Endothelial cell of umbilical vein (primary cell): ENCODE data around the gene PROM1. TPM values are rescaled to one million over a fixed set of nuclear protein-coding genes. Genes with fewer than 3 reads are reported as not detected.

ENCODE experiments used
- BruUV-seq: library from RNA; stranded (reverse); fragments of 400-500 nt; replicated peaks from 2 replicates; lab custom pipeline; 2021; lab: Mats Ljungman, UMichigan
- CTCF ChIA-PET: fragments of 300-600, 350-600 bp; sonication (Branson Sonifier 250); formaldehyde crosslinking; loops from one replicate; lab custom pipeline; 2021; ENCODE audit warnings: antibody characterized with exemption, inconsistent platforms; lab: Charles Lee
- POLR2A ChIA-PET: fragments of 300-600, 350-600 bp; sonication (Branson Sonifier 250); formaldehyde crosslinking; loops from one replicate; lab custom pipeline; 2021; ENCODE audit warnings: antibody characterized with exemption, inconsistent platforms; lab: Charles Lee
- DNase-seq: peaks from one replicate; pipeline ENCODE4 v3.0.0-alpha.2; 2011; ENCODE audit warnings: low read depth, low spot score
- FAIRE-seq: peaks from 2 replicates; lab custom pipeline; 2011; peaks lifted over from hg19 to GRCh38; lab: Jason Lieb, UNC
- H2AFZ ChIP-seq: 2 replicates; pipeline ENCODE4 v1.6.0; 2012; ENCODE audit warnings: low read depth, low read length, control low read depth, inconsistent platforms
- H3K27ac ChIP-seq: 2 replicates; pipeline ENCODE4 v1.5.1; 2011; ENCODE audit warnings: low read depth, mild to moderate bottlenecking, control low read depth, low read length, moderate library complexity; ENCODE audit not compliant: insufficient read depth
- H3K27me3 ChIP-seq, 2 experiments: 2 replicates each; pipeline versions ENCODE4 v1.6.0 to v1.6.1; 2011; ENCODE audit warnings: low read length in 2 of 2, mixed read lengths in 1 of 2; ENCODE audit not compliant: control insufficient read depth in 2 of 2, insufficient read depth in 2 of 2
- H3K36me3 ChIP-seq, 2 experiments: 2 replicates in 1 of 2; 3 replicates in 1 of 2; pipeline ENCODE4 v1.5.1; 2011; ENCODE audit warnings: low read length in 2 of 2, mild to moderate bottlenecking in 1 of 2, moderate library complexity in 1 of 2; ENCODE audit not compliant: control insufficient read depth in 2 of 2, insufficient read depth in 2 of 2; ENCODE audit errors: extremely low read depth in 1 of 2
- H3K4me1 ChIP-seq: 3 replicates; pipeline ENCODE4 v1.5.1; 2011; ENCODE audit warnings: mild to moderate bottlenecking, low read length; ENCODE audit not compliant: control insufficient read depth, insufficient read depth; ENCODE audit errors: extremely low read depth
- H3K4me2 ChIP-seq: 2 replicates; pipeline ENCODE4 v1.6.1; 2011; ENCODE audit warnings: low read length, control low read depth, mixed read lengths; ENCODE audit not compliant: insufficient read depth
- H3K4me3 ChIP-seq, 3 experiments: fragments of 200-600 bp in 1 of 3; sonication (generic), shearing (Covaris generic) in 1 of 3; replicated peaks in 1 of 3; 2 replicates each; pipeline ENCODE4 v1.5.1; 2011 to 2016; ENCODE audit warnings: control low read depth in 3 of 3, low read length in 3 of 3, mild to moderate bottlenecking in 2 of 3, inconsistent platforms in 1 of 3, low read depth in 1 of 3, moderate library complexity in 1 of 3; ENCODE audit not compliant: insufficient read depth in 1 of 3
- H3K79me2 ChIP-seq: 2 replicates; pipeline ENCODE4 v1.6.0; 2012; ENCODE audit warnings: low read length, inconsistent platforms; ENCODE audit not compliant: control insufficient read depth, insufficient read depth
- H3K9ac ChIP-seq: replicated peaks from 2 replicates; pipeline ENCODE3; 2011; ENCODE audit warnings: low read length, control low read depth; ENCODE audit not compliant: insufficient read depth; ENCODE audit errors: extremely low read depth
- H3K9me1 ChIP-seq: replicated peaks from 3 replicates; pipeline ENCODE4 v1.6.0; 2011; ENCODE audit warnings: mild to moderate bottlenecking, low read length; ENCODE audit not compliant: control insufficient read depth, insufficient read depth; ENCODE audit errors: extremely low read depth
- H3K9me3 ChIP-seq: replicated peaks from 2 replicates; pipeline ENCODE4 v1.5.1; 2012; ENCODE audit warnings: low read length, inconsistent platforms; ENCODE audit not compliant: control insufficient read depth, insufficient read depth
- H4K20me1 ChIP-seq: replicated peaks from 2 replicates; pipeline ENCODE3; 2011; ENCODE audit warnings: mild to moderate bottlenecking, low read length; ENCODE audit not compliant: control insufficient read depth, insufficient read depth; ENCODE audit errors: extremely low read depth
- EZH2 ChIP-seq: IDR thresholded peaks from 2 replicates; pipeline ENCODE4 v1.6.1; 2012; ENCODE audit warnings: borderline replicate concordance, low read depth, mild to moderate bottlenecking, moderate library complexity, low read length, inconsistent platforms; ENCODE audit not compliant: severe bottlenecking
- FOS ChIP-seq: IDR thresholded peaks from 2 replicates; pipeline ENCODE4 v1.6.1; 2011; ENCODE audit warnings: mild to moderate bottlenecking, low read length, moderate library complexity, borderline replicate concordance; ENCODE audit not compliant: insufficient read depth
- GATA2 ChIP-seq: IDR thresholded peaks from 2 replicates; pipeline ENCODE4 v1.7.0; 2011; ENCODE audit warnings: low read depth, mild to moderate bottlenecking, moderate library complexity, mixed read lengths, low read length; ENCODE audit not compliant: insufficient read length, insufficient read depth
- JUN ChIP-seq: IDR thresholded peaks from 2 replicates; pipeline ENCODE4 v1.6.1; 2011; ENCODE audit warnings: borderline replicate concordance, low read depth; ENCODE audit not compliant: insufficient read length, insufficient read depth
- MYC ChIP-seq: IDR thresholded peaks from one replicate; pipeline ENCODE4 v1.6.1; 2011; ENCODE audit warnings: mild to moderate bottlenecking, low read depth, low read length
- POLR2A ChIP-seq: IDR thresholded peaks from 2 replicates; pipeline ENCODE4 v1.6.1; 2012; ENCODE audit warnings: low read depth, mild to moderate bottlenecking, control low read depth, low read length
- POLR2AphosphoS5 ChIP-seq: IDR thresholded peaks from 2 replicates; pipeline ENCODE4 v1.6.1; 2012; ENCODE audit warnings: low read depth, mild to moderate bottlenecking, control low read depth, low read length, moderate library complexity; ENCODE audit not compliant: insufficient read depth
- dilution Hi-C: fragments of 300-500 bp; cut with MboI; formaldehyde crosslinking; loops from one replicate; pipeline ENCODE4 v1.15.0; 2019; ENCODE audit warnings: low sequenced_read_pairs; ENCODE audit not compliant: extremely low pct_ligation_motif_present
- intact Hi-C: fragments of 100-400 bp; cut with micrococcal nuclease; formaldehyde crosslinking; loops from one replicate; pipeline ENCODE4 v1.10.0; 2022
- polyA plus RNA-seq, 4 experiments: library from polyadenylated mRNA; depleted of rRNA in 3 of 4; stranded (reverse) in 3 of 4; unstranded in 1 of 4; fragments of >200 nt; gene quantifications; 2 replicates each; pipeline versions ENCODE4 v1.2.1 to v1.2.3, GENCODE V29; 2011 to 2012; ENCODE audit warnings: missing spikeins in 1 of 4
- total RNA-seq: library from RNA; stranded (reverse); gene quantifications from 2 replicates; pipeline ENCODE4 v1.2.3, GENCODE V29; 2021
- TF ChIP-seq, protein P1 (sequence below), 2 donors: IDR thresholded peaks; 1 replicate in 1 of 2; 2 replicates in 1 of 2; pipeline ENCODE4 v1.5.1; 2011; ENCODE audit warnings: low read length in 2 of 2, mild to moderate bottlenecking in 2 of 2, moderate library complexity in 2 of 2, control low read depth in 1 of 2, inconsistent platforms in 1 of 2, low read depth in 1 of 2; ENCODE audit not compliant: insufficient read depth in 1 of 2; ENCODE audit errors: extremely low read depth in 1 of 2
- TF ChIP-seq, protein P2 (sequence below): IDR thresholded peaks from 2 replicates; pipeline ENCODE4 v1.6.1; 2011; ENCODE audit not compliant: insufficient read depth, insufficient read length

The PROM1 gene
- total and polyA plus RNA-seq, 2 donors (not counting 3 experiments of a cell fraction or from before 2014, with no cell fraction given), result 0.36 to 1.7 TPM

DNA sequence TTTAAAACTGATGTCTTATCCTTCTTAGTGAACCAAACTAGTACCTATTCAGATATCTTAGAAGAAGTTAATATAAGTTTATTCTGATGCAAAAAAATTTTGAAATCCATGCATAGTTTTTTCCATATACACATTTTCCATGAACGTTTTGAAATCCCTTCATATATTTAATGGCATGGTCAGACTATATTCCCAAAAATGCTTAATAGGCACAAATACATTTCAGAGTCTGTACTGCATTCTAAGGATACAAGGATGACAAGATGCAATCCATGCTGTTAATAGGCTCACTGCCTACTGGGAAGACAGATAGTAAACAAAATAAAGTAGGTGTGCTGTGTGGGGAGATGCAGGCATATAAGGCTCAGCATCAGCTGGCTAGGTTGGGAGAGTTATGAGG lies 33.2 kb downstream of the PROM1 start:
- Histone ChIP-seq H3K36me3 (no peaks in the 10 kb centered on the region), H3K27me3 (peaks cover 0 to 3% of the 10 kb centered on the region in 2 experiments), H3K9me3 (no peaks in the 10 kb centered on the region), H4K20me1 (no peaks in the 10 kb centered on the region), H3K79me2 (no peaks in the 10 kb centered on the region), H3K4me2 (no peak overlapping the region), H3K27ac (no peak overlapping the region), H2AFZ (no peak overlapping the region), H3K9ac (no peak overlapping the region), H3K9me1 (no peaks in the 10 kb centered on the region), H3K4me3 (no peak overlapping the region), H3K4me1 (no peaks in the 10 kb centered on the region)
- dilution Hi-C loops, result no loop called here
- BruUV-seq, result no TSS peak
- POLR2A ChIA-PET, result no interaction called here
- intact Hi-C loops, result no loop called here
- CTCF ChIA-PET, result no interaction called here
- DNase-seq, result no peak
- no peak for FAIRE-seq
- TF ChIP-seq JUN (no peak), FOS (no peak), POLR2AphosphoS5 (no peak), POLR2A (no peak), EZH2 (no peak), MYC (no peak), GATA2 (no peak)
- TF ChIP-seq, protein P1, sequence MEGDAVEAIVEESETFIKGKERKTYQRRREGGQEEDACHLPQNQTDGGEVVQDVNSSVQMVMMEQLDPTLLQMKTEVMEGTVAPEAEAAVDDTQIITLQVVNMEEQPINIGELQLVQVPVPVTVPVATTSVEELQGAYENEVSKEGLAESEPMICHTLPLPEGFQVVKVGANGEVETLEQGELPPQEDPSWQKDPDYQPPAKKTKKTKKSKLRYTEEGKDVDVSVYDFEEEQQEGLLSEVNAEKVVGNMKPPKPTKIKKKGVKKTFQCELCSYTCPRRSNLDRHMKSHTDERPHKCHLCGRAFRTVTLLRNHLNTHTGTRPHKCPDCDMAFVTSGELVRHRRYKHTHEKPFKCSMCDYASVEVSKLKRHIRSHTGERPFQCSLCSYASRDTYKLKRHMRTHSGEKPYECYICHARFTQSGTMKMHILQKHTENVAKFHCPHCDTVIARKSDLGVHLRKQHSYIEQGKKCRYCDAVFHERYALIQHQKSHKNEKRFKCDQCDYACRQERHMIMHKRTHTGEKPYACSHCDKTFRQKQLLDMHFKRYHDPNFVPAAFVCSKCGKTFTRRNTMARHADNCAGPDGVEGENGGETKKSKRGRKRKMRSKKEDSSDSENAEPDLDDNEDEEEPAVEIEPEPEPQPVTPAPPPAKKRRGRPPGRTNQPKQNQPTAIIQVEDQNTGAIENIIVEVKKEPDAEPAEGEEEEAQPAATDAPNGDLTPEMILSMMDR (IDR thresholded peaks at IDR 0.05; ENCODE audit: extremely low read depth in 1 of 2, insufficient read depth in 1 of 2, low read depth in 1 of 2, low read length in 2 of 2), result no peak
- TF ChIP-seq, protein P2, sequence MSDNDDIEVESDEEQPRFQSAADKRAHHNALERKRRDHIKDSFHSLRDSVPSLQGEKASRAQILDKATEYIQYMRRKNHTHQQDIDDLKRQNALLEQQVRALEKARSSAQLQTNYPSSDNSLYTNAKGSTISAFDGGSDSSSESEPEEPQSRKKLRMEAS, result no peak
